ENCODE results near the gene VIPR1.

VIPR1 gene

GRCh38 chr3:42562047-42562907, 59.8 kb downstream of the VIPR1 start:
- no peak for DNase-seq
- 91% methylated on average over 3 of the region's 3 CpGs for WGBS

GRCh38 chr3:42569593-42570142, 67.2 kb downstream of the VIPR1 start:
- Histone ChIP-seq H3K4me1 (ENCODE audit: control insufficient read depth, insufficient read depth, low read depth, low read length) (peaks cover 3% of the 10 kb centered on the region), H2AFZ (ENCODE audit: low read depth, low read length) (no peak overlapping the region), H3K9me3 (ENCODE audit: control insufficient read depth, low read length) (no peaks in the 10 kb centered on the region), H4K8ac (ENCODE audit: low read length) (no peak overlapping the region), H3K4me2 (ENCODE audit: low read length, poor library complexity, severe bottlenecking) (no peak overlapping the region), H3K27me3 (ENCODE audit: control insufficient read depth in 1 of 2, insufficient read depth in 1 of 2, low read length in 2 of 2) (no peaks in the 10 kb centered on the region), H3K9ac (ENCODE audit: low read length) (no peak overlapping the region), H3K18ac (ENCODE audit: low read depth in 1 of 2, low read length in 2 of 2) (no peak overlapping the region), H3K23ac (ENCODE audit: low read length in 2 of 2) (no peak overlapping the region), H3K36me3 (ENCODE audit: control insufficient read depth in 1 of 2, insufficient read depth in 2 of 2, low read depth in 1 of 2, low read length in 2 of 2) (peaks cover 31 to 56% of the 10 kb centered on the region in 2 experiments), H3K79me1 (replicated peaks; ENCODE audit: low read length, poor library complexity, severe bottlenecking) (peaks cover 31% of the 10 kb centered on the region), H2BK15ac (ENCODE audit: low read depth, poor library complexity, severe bottlenecking) (no peak overlapping the region), H2AK5ac (ENCODE audit: low read length, severe bottlenecking) (no peak overlapping the region), H3K4me3 (ENCODE audit: insufficient read depth in 1 of 2, low read depth in 1 of 2, low read length in 2 of 2) (no peak overlapping the region), H2BK120ac (ENCODE audit: low read depth, low read length) (no peak overlapping the region), H3K14ac (ENCODE audit: low read length in 2 of 2) (no peak overlapping the region), H4K91ac (ENCODE audit: low read length) (no peak overlapping the region), H2BK12ac (ENCODE audit: low read length in 2 of 2) (no peak overlapping the region), H3K27ac (ENCODE audit: low read length, poor library complexity, severe bottlenecking) (no peak overlapping the region), H2BK5ac (ENCODE audit: low read depth, low read length, poor library complexity, severe bottlenecking) (no peak overlapping the region), H3K4ac (ENCODE audit: low read depth in 1 of 2, low read length in 2 of 2) (no peak overlapping the region)
- DNase-seq: no peak
- WGBS: 94% methylated on average over 2 of the region's 2 CpGs

More at GRCh38 chr3:42562047-42562907, 59.8 kb downstream of the VIPR1 start:
- no peak overlapping the region for H2AK5ac ChIP-seq (ENCODE audit: low read length, severe bottlenecking)
- no peak overlapping the region for H2AFZ ChIP-seq (ENCODE audit: low read depth, low read length)
- H3K9me3 ChIP-seq (ENCODE audit: control insufficient read depth, low read length): no peaks in the 10 kb centered on the region
- H2BK5ac ChIP-seq (ENCODE audit: low read depth, low read length, poor library complexity, severe bottlenecking): no peak overlapping the region
- no peaks in the 10 kb centered on the region for H3K4me1 ChIP-seq (ENCODE audit: control insufficient read depth, insufficient read depth, low read depth, low read length)
- H3K4ac ChIP-seq (ENCODE audit: low read depth in 1 of 2, low read length in 2 of 2): no peak overlapping the region
- H2BK120ac ChIP-seq (ENCODE audit: low read depth, low read length): no peak overlapping the region
- H2BK12ac ChIP-seq (ENCODE audit: low read length in 2 of 2): no peak overlapping the region
- no peaks in the 10 kb centered on the region for H3K27me3 ChIP-seq (ENCODE audit: control insufficient read depth in 1 of 2, insufficient read depth in 1 of 2, low read length in 2 of 2)
- H2BK15ac ChIP-seq (ENCODE audit: low read depth, poor library complexity, severe bottlenecking): no peak overlapping the region
- H3K79me1 ChIP-seq (replicated peaks; ENCODE audit: low read length, poor library complexity, severe bottlenecking): peaks cover 34% of the 10 kb centered on the region
- H3K27ac ChIP-seq (ENCODE audit: low read length, poor library complexity, severe bottlenecking): no peak overlapping the region
- H3K14ac ChIP-seq (ENCODE audit: low read length in 2 of 2): no peak overlapping the region
- no peak overlapping the region for H3K18ac ChIP-seq (ENCODE audit: low read depth in 1 of 2, low read length in 2 of 2)
- H3K36me3 ChIP-seq (ENCODE audit: control insufficient read depth in 1 of 2, insufficient read depth in 2 of 2, low read depth in 1 of 2, low read length in 2 of 2): peaks cover 41 to 95% of the 10 kb centered on the region in 2 experiments
- H4K91ac ChIP-seq (ENCODE audit: low read length): no peak overlapping the region
- no peak overlapping the region for H3K4me3 ChIP-seq (ENCODE audit: insufficient read depth in 1 of 2, low read depth in 1 of 2, low read length in 2 of 2)
- H4K8ac ChIP-seq (ENCODE audit: low read length): no peak overlapping the region
- no peak overlapping the region for H3K4me2 ChIP-seq (ENCODE audit: low read length, poor library complexity, severe bottlenecking)
- no peak overlapping the region for H3K9ac ChIP-seq (ENCODE audit: low read length)
- H3K23ac ChIP-seq (ENCODE audit: low read length in 2 of 2): no peak overlapping the region

GRCh38 chr3:42572278-42572677, 69.8 kb downstream of the VIPR1 start:
- H3K14ac ChIP-seq (ENCODE audit: low read length in 2 of 2): no peak overlapping the region
- H2BK15ac ChIP-seq (ENCODE audit: low read depth, poor library complexity, severe bottlenecking): no peak overlapping the region
- 67% methylated on average over 1 of the region's 3 CpGs for WGBS

GRCh38 chr3:42575137-42575741, 72.8 kb downstream of the VIPR1 start:
- Histone ChIP-seq H3K27ac (ENCODE audit: low read length, poor library complexity, severe bottlenecking) (no peak overlapping the region), H3K4me1 (ENCODE audit: control insufficient read depth, insufficient read depth, low read depth, low read length) (peaks cover 3% of the 10 kb centered on the region), H2BK5ac (ENCODE audit: low read depth, low read length, poor library complexity, severe bottlenecking) (peak overlapping the region; percentile 31), H3K23ac (ENCODE audit: low read length in 2 of 2) (no peak overlapping the region), H2AK5ac (ENCODE audit: low read length, severe bottlenecking) (no peak overlapping the region), H2BK12ac (ENCODE audit: low read length in 2 of 2) (no peak overlapping the region), H3K4ac (ENCODE audit: low read depth in 1 of 2, low read length in 2 of 2) (no peak overlapping the region), H2AFZ (ENCODE audit: low read depth, low read length) (no peak overlapping the region), H2BK120ac (ENCODE audit: low read depth, low read length) (no peak overlapping the region), H3K14ac (ENCODE audit: low read length in 2 of 2) (no peak overlapping the region), H3K9ac (ENCODE audit: low read length) (no peak overlapping the region), H3K9me3 (ENCODE audit: control insufficient read depth, low read length) (peaks cover 9% of the 10 kb centered on the region), H3K4me3 (ENCODE audit: insufficient read depth in 1 of 2, low read depth in 1 of 2, low read length in 2 of 2) (no peak overlapping the region), H4K91ac (ENCODE audit: low read length) (no peak overlapping the region), H3K27me3 (ENCODE audit: control insufficient read depth in 1 of 2, insufficient read depth in 1 of 2, low read length in 2 of 2) (no peaks in the 10 kb centered on the region), H3K36me3 (ENCODE audit: control insufficient read depth in 1 of 2, insufficient read depth in 2 of 2, low read depth in 1 of 2, low read length in 2 of 2) (peaks cover 11 to 37% of the 10 kb centered on the region in 2 experiments), H3K79me1 (replicated peaks; ENCODE audit: low read length, poor library complexity, severe bottlenecking) (peaks cover 7% of the 10 kb centered on the region), H3K18ac (ENCODE audit: low read depth in 1 of 2, low read length in 2 of 2) (no peak overlapping the region), H3K4me2 (ENCODE audit: low read length, poor library complexity, severe bottlenecking) (no peak overlapping the region), H4K8ac (ENCODE audit: low read length) (no peak overlapping the region), H2BK15ac (ENCODE audit: low read depth, poor library complexity, severe bottlenecking) (no peak overlapping the region)
- no peak for DNase-seq

More at GRCh38 chr3:42572278-42572677, 69.8 kb downstream of the VIPR1 start:
- H3K9ac ChIP-seq (ENCODE audit: low read length): no peak overlapping the region
- H4K91ac ChIP-seq (ENCODE audit: low read length): no peak overlapping the region
- DNase-seq: peak; percentile 58
- no peak overlapping the region for H2BK12ac ChIP-seq (ENCODE audit: low read length in 2 of 2)
- H2AFZ ChIP-seq (ENCODE audit: low read depth, low read length): no peak overlapping the region
- peaks cover 3% of the 10 kb centered on the region for H3K4me1 ChIP-seq (ENCODE audit: control insufficient read depth, insufficient read depth, low read depth, low read length)
- peaks cover 18% of the 10 kb centered on the region for H3K79me1 ChIP-seq (replicated peaks; ENCODE audit: low read length, poor library complexity, severe bottlenecking)
- no peak overlapping the region for H3K4me2 ChIP-seq (ENCODE audit: low read length, poor library complexity, severe bottlenecking)
- no peak overlapping the region for H2BK120ac ChIP-seq (ENCODE audit: low read depth, low read length)
- H3K18ac ChIP-seq (ENCODE audit: low read depth in 1 of 2, low read length in 2 of 2): no peak overlapping the region
- H2AK5ac ChIP-seq (ENCODE audit: low read length, severe bottlenecking): no peak overlapping the region
- no peak overlapping the region for H3K4me3 ChIP-seq (ENCODE audit: insufficient read depth in 1 of 2, low read depth in 1 of 2, low read length in 2 of 2)
- H3K9me3 ChIP-seq (ENCODE audit: control insufficient read depth, low read length): peaks cover 9% of the 10 kb centered on the region
- peaks cover 19 to 43% of the 10 kb centered on the region in 2 experiments for H3K36me3 ChIP-seq (ENCODE audit: control insufficient read depth in 1 of 2, insufficient read depth in 2 of 2, low read depth in 1 of 2, low read length in 2 of 2)
- H3K27ac ChIP-seq (ENCODE audit: low read length, poor library complexity, severe bottlenecking): no peak overlapping the region
- no peak overlapping the region for H3K4ac ChIP-seq (ENCODE audit: low read depth in 1 of 2, low read length in 2 of 2)
- H3K27me3 ChIP-seq (ENCODE audit: control insufficient read depth in 1 of 2, insufficient read depth in 1 of 2, low read length in 2 of 2): no peaks in the 10 kb centered on the region
- no peak overlapping the region for H4K8ac ChIP-seq (ENCODE audit: low read length)
- H3K23ac ChIP-seq (ENCODE audit: low read length in 2 of 2): no peak overlapping the region
- no peak overlapping the region for H2BK5ac ChIP-seq (ENCODE audit: low read depth, low read length, poor library complexity, severe bottlenecking)

Data from mesenchymal stem cell (in vitro differentiated cells and primary cell).